Skeletal muscle cell (primary cell): ENCODE data around the gene FHIT.
"Not testable (repeated sequence)": the region's sequence is repeated elsewhere in the genome, so short reads cannot be mapped to it uniquely, and the experiment has no call there.

Experiments
- DNase-seq: peaks from one replicate; pipeline ENCODE4 v3.0.0-alpha.2; 2010; ENCODE audit warnings: low read depth
- H3K4me3 ChIP-seq: 2 replicates; pipeline ENCODE4 v1.5.1; 2011; ENCODE audit warnings: low read depth, mild to moderate bottlenecking, control low read depth, low read length, moderate library complexity

FHIT gene

GRCh38 chr3:59946401-59946800, 1304.9 kb downstream of the FHIT start:
- H3K4me3 ChIP-seq = no peak overlapping the region
- DNase-seq = no peak

DNA sequence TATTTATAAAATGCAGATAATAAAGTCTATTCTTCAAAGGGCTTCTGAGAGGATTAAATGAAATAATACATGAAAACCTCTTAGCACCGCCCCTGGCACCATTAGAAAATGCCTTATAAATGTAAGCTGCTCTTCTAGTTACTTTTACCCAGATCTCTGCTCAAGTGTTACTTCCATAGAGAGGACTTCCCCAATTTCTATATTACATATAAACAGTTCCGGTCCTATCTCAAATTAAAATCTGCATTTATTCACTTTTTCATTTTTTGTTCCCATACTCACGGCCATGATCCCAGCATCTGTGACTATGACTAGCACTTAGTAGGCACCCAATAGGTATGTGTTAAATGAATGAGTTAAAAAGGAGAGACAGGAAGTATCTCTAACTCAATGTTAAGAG, 1310.5 kb downstream of the FHIT start:
- no peak overlapping the region for H3K4me3 ChIP-seq

GRCh38 chr3:59939826-59940426, 1311.3 kb downstream of the FHIT start:
- no peak for DNase-seq
- no peak overlapping the region for H3K4me3 ChIP-seq

More for the DNA sequence above, 1310.5 kb downstream of the FHIT start:
- DNase-seq = no peak

DNA sequence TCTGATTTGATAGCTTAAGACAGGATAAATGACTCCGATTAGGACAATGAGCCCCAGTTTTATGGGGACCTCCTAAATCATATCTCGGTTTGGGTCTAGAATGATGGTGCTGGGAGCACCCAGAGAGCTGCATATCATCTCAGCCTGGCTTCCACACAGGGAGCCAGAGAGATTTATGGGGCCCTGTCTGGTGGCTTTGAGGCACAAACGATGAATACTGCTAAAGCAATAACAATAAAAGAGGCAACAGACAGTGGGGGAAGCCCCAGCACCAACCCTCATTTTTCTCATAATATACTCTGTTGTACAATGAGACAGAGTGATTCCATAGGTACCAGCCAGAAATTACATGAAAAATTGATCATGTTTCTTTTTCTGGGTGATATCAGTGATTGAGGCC, 1312.4 kb downstream of the FHIT start:
- no peak for DNase-seq
- no peak overlapping the region for H3K4me3 ChIP-seq

- H3K4me3 ChIP-seq = no peak overlapping the region
- DNase-seq = no peak
Observed at GRCh38 chr3:59937201-59937600, 1314.1 kb downstream of the FHIT start.

DNA sequence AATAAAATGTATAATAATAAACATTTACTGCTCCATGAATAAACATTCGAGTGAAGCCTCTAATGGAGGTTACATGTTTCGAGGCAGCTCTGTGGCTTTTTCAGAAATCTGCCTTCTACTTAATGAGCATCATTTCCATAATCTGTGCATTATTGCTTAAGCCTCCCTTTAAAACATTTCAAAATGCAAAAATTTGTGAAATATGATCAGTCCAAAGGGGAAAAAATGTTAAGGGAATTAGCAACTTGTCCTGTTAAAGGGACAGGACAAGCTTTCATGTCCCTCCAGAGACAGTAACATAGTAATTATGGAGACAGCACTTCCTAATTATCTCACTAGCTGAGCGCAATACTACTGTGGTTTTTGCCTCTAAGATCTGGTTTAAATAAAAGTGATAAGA, 1314.8 kb downstream of the FHIT start:
- H3K4me3 ChIP-seq = no peak overlapping the region
- DNase-seq = no peak

GRCh38 chr3:59935025-59935424, 1316.2 kb downstream of the FHIT start:
- DNase-seq = no peak

GRCh38 chr3:59934560-59934959, 1316.7 kb downstream of the FHIT start:
- not testable (repeated sequence) for H3K4me3 ChIP-seq, DNase-seq

More at GRCh38 chr3:59935025-59935424, 1316.2 kb downstream of the FHIT start:
- H3K4me3 ChIP-seq = no peak overlapping the region

DNA sequence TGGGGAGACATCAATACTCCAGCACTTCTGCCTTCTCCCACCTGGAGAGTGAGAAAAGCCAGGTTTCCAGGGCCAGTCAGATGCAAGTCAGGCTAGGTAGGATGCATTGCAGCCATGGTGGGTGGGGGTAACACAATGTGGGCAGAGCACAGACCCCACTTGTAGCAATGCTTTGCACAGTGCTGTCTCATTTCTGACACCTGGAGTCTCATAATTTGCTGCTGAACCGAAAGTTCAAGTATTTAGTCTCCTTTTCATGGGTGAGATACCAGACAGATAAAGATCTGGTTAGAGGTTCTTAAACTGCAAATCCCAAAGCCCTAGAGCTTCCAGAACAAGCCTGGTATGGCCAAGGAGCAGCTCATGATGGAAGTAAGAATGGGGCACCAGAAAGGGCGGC, 1321.1 kb downstream of the FHIT start:
- DNase-seq = no peak
- no peak overlapping the region for H3K4me3 ChIP-seq

DNA sequence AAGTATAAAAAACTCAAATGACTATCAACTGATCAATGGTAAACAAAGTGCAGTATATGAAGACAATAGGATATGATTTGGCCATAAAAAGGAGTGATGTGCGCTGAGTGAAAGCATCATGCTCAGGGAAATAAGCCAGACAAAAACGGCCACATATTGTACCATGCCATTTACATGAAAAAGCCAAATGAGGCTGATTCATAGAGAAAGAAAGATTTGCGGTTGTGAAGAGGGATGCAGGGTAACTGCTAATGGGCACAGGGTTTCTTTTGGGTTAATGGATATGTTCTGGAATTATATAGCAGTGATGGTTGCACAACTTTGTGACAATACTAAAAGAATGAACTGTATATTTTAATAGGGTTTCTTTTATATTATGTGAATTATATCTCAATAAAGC, 1324.2 kb downstream of the FHIT start:
- H3K4me3 ChIP-seq = no peak overlapping the region

DNA sequence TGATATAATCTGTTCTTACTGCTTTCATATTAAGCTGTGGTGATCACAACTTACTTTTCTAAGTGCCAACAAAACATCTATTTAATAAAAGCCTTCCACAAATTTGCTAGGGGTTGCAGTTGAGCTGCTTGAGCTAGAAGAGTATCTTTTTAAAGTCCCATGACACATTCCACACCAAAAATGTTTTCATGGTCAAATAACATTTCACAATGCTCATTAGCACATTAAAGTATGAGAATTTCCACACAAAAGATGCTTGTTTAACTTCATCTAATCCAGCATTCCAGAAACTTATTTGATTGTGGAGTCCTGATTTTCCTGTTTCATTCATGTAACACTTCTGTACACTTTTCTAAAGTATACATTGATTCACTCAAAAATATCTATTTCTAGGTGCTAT, 1325.3 kb downstream of the FHIT start:
- H3K4me3 ChIP-seq = no peak overlapping the region
- DNase-seq = no peak

More for the DNA sequence above, 1324.2 kb downstream of the FHIT start:
- no peak for DNase-seq

- no peak for DNase-seq
Observed at GRCh38 chr3:59922192-59922591, 1329.1 kb downstream of the FHIT start.

GRCh38 chr3:59920822-59921221, 1330.4 kb downstream of the FHIT start:
- H3K4me3 ChIP-seq = no peak overlapping the region
- no peak for DNase-seq

More at GRCh38 chr3:59922192-59922591, 1329.1 kb downstream of the FHIT start:
- no peak overlapping the region for H3K4me3 ChIP-seq

DNA sequence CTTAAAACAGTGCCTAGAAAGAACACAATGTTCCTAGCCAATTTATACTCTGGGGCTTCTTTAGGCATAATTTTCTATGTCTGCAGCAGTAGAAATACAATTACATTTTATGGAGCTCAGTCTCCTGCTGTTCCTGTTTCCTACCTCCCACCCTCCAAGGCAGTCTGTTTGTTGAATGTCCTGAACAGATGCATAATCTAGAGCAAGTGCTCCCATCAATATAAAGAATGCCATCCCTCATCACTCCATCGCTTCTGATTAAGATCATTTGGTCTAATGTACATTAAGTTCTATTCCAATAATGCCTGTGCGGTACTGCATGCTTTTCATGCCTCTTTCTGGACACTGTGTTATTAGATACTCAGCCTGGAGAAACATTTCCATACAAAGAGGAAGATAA, 1331.7 kb downstream of the FHIT start:
- H3K4me3 ChIP-seq = no peak overlapping the region
- DNase-seq = no peak

- DNase-seq = no peak
- no peak overlapping the region for H3K4me3 ChIP-seq
Observed at GRCh38 chr3:59914251-59914650, 1337.0 kb downstream of the FHIT start.

DNA sequence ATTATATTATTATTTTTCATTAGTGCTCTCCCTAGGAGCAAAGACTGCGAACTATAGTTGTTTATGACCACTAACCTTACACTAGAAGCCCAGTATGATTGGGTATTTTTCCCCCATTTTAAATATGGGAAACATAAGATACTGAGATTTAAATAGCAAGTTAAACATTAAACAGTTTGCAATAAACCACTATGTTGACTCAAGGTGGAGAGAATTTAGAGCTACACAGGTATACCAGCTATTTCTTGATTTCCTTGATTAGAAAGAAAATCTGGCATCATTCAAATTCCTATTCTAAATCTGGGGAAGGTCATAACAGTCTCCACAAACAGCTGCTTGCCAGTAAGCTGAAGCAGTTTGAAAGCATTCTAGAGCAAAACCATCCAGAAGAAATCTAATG, 1337.6 kb downstream of the FHIT start:
- no peak for DNase-seq
- no peak overlapping the region for H3K4me3 ChIP-seq

- H3K4me3 ChIP-seq = no peak overlapping the region
- no peak for DNase-seq
Observed at GRCh38 chr3:59908701-59909100, 1342.6 kb downstream of the FHIT start.

GRCh38 chr3:59908280-59908679, 1343.0 kb downstream of the FHIT start:
- DNase-seq = no peak

GRCh38 chr3:59904296-59904695, 1347.0 kb downstream of the FHIT start:
- H3K4me3 ChIP-seq = no peak overlapping the region
- DNase-seq = no peak

More at GRCh38 chr3:59908280-59908679, 1343.0 kb downstream of the FHIT start:
- no peak overlapping the region for H3K4me3 ChIP-seq

- no peak for DNase-seq
- no peak overlapping the region for H3K4me3 ChIP-seq
Observed at GRCh38 chr3:59899061-59899460, 1352.2 kb downstream of the FHIT start.

DNA sequence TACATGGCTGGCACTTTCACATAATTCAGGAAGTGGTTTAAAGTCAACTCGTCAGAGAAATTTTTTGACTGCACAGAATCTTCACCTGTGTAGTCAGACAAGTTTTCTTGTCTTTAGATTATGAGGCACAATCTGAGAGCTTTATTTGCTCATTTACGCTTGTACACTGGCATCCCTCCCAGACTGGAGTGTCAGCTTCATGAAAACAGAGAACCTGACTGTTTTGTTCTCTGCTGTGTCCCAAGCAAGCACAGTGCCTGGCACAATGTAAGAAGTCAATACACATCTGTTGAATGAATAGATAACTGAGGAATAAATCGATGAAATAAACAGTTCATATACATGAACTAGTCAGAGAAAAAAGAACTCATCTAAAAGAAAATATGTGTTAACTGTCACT, 1355.3 kb downstream of the FHIT start:
- H3K4me3 ChIP-seq = no peak overlapping the region
- no peak for DNase-seq
